ENCODE data around the gene CHTOP. TPM values are rescaled to one million over a fixed set of nuclear protein-coding genes. Genes with fewer than 3 reads are reported as not detected.
"Not testable (repeated sequence)": the region's sequence is repeated elsewhere in the genome, so short reads cannot be mapped to it uniquely, and the experiment has no call there.

Gene CHTOP
- total RNA-seq, 1 experiment from 2014 or later = 68.2 TPM

DNA sequence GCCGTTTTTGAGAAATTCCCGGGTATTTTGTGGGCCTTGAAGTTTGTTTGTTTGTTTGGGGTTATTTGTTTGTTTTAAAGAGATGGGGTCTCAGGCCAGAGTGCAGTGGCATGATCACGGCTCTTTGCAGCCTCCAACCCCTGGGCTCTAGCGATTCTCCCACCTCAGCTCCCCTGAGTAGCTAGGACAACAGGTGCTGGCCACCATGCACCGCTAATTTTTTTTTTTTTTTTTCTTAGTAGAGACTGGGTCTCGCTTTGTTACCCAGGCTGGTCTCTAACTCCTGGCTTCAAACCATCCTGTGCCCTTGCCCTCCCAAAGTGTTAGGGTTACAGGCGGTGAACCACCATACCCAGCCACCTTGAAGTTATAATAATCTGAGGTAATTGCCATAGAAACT lies 2.0 kb downstream of the CHTOP start:
- H3K4me3 ChIP-seq = no peak overlapping the region
- H3K4me1 ChIP-seq = peaks cover 3% of the 10 kb centered on the region; the same call in 1 of the 2 replicates
- peaks cover 52% of the 10 kb centered on the region for H3K36me3 ChIP-seq
- no peaks in the 10 kb centered on the region for H3K9me3 ChIP-seq (replicated peaks)
- no peaks in the 10 kb centered on the region for H3K27me3 ChIP-seq
- no peak for DNase-seq
- H3K27ac ChIP-seq = no peak overlapping the region

DNA sequence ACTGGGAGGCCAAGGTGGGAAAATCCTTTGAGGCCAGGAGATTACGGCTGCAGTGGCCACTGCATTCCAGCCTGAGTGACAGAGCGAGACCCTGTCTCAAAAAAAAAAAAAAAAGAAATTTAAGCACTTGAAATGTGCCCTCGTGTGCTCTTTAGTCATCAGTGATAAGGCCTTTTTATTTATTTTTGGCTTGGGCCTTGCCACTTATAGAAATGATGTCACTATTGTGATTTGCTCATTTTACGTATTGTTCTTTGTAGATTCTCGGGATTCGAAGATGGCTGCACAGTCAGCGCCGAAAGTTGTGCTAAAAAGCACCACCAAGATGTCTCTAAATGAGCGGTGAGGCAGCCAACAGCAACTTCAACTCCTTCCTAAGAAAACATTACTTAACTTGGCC lies 2.4 kb downstream of the CHTOP start:
- H3K27me3 ChIP-seq = no peaks in the 10 kb centered on the region
- no peaks in the 10 kb centered on the region for H3K9me3 ChIP-seq (replicated peaks)
- peaks cover 3% of the 10 kb centered on the region; the same call in 1 of the 2 replicates for H3K4me1 ChIP-seq
- H3K27ac ChIP-seq = no peak overlapping the region
- no peak overlapping the region for H3K4me3 ChIP-seq
- DNase-seq = no peak
- peaks cover 56% of the 10 kb centered on the region for H3K36me3 ChIP-seq

DNA sequence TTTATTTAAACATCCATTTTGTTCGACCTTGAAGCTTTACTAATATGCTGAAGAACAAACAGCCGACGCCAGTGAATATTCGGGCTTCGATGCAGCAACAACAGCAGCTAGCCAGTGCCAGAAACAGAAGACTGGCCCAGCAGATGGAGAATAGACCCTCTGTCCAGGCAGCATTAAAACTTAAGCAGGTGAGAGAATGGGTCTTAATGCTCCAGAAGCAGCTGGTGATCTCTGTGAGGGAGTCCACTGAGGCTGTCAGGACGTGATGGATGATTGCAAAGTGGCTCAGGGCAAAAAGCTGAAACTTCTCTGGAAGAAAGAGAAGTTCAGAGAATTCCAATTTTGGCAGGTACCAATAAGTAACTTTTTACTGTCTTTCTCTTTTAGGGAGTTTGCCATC lies 4.4 kb downstream of the CHTOP start:
- no peak for DNase-seq
- peaks cover 71% of the 10 kb centered on the region for H3K36me3 ChIP-seq
- peaks cover 3% of the 10 kb centered on the region; the same call in 1 of the 2 replicates for H3K4me1 ChIP-seq
- H3K4me3 ChIP-seq = no peak overlapping the region
- no peaks in the 10 kb centered on the region for H3K27me3 ChIP-seq
- H3K27ac ChIP-seq = no peak overlapping the region
- H3K9me3 ChIP-seq (replicated peaks) = no peaks in the 10 kb centered on the region

DNA sequence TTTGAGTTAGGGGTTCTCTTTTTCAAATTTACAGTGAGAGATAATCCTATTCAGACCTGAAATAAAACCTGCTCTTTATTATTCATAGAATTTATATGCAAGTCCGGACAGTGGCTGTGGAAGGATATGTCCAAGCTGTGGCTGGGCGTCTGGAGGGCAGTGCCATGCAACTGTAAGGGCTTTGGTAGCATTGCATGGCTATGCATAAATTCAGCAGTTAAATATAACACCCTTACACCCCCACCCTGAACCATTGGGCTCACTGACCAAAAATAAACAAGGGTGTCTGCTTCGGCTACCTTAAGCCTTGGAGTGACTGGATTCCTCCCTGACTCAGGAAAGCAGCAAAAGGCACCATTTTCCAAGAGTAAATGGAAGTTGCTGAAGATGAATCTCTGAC lies 5.4 kb downstream of the CHTOP start:
- Histone ChIP-seq H3K36me3 (peaks cover 80% of the 10 kb centered on the region), H3K9me3 (replicated peaks) (no peaks in the 10 kb centered on the region), H3K27ac (no peak overlapping the region), H3K4me3 (no peak overlapping the region), H3K27me3 (no peaks in the 10 kb centered on the region), H3K4me1 (peaks cover 3% of the 10 kb centered on the region; the same call in 1 of the 2 replicates)
- no peak for DNase-seq

DNA sequence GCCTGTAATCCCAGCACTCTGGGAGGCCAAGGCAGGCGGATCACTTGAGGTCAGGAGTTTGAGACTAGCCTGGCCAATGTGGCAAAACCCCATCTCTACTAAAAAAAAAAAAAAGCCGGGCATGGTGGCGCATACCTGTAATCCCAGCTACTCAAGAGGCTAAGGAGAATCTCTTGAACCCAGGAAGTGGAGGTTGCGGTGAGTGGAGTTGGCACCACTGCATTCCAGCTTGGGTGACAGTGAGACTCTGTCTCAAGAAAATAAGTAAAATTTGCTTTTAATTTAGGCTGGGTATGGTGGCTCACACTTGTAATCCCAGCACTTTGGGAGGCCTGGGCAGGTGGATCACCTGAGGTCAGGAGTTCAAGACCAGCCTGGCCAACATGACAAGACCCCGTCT lies 6.3 kb downstream of the CHTOP start:
- H3K27ac ChIP-seq; H3K4me1 ChIP-seq; DNase-seq; H3K4me3 ChIP-seq; H3K27me3 ChIP-seq; H3K9me3 ChIP-seq (replicated peaks): not testable (repeated sequence)
- peaks cover 87% of the 10 kb centered on the region for H3K36me3 ChIP-seq

DNA sequence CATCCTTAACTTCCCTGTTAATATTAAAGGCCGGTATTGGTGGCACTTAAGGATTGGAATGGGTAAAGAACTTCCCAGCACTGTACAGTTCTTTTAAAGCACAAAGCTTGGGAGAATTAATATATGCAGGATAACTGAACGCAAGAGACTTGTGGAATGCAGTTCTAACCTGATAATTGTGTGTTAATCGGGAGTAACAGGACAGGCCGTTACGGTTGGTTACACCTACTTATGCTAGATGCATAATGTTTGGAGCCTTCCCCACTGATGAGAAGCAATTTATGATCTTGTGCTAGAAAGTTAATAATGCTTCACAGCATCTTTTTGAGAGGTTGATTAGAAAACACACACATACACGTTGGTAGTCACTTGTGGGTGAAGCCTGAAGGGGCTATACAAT lies 7.0 kb downstream of the CHTOP start:
- peaks cover 92% of the 10 kb centered on the region for H3K36me3 ChIP-seq
- H3K27me3 ChIP-seq = no peaks in the 10 kb centered on the region
- no peaks in the 10 kb centered on the region for H3K4me1 ChIP-seq
- H3K9me3 ChIP-seq (replicated peaks) = no peaks in the 10 kb centered on the region
- H3K27ac ChIP-seq = no peak overlapping the region
- no peak overlapping the region for H3K4me3 ChIP-seq
- DNase-seq = no peak

DNA sequence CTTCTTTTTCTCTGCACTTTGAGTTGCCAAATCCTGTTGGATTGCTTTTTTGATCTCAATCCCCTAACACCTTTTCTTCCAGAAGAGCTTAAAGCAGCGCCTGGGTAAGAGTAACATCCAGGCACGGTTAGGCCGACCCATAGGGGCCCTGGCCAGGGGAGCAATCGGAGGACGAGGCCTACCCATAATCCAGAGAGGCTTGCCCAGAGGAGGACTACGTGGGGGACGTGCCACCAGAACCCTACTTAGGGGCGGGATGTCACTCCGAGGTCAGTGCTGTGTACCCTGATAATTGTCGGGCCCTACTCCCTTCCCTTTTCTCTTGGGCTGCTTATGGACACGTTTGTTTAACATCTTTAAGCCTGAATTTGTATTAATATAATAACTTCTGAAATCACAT lies 8.3 kb downstream of the CHTOP start:
- Histone ChIP-seq H3K4me1 (no peaks in the 10 kb centered on the region), H3K9me3 (replicated peaks) (no peaks in the 10 kb centered on the region), H3K27me3 (no peaks in the 10 kb centered on the region), H3K4me3 (no peak overlapping the region), H3K36me3 (peaks cover 90% of the 10 kb centered on the region), H3K27ac (no peak overlapping the region)
- DNase-seq = no peak

DNA sequence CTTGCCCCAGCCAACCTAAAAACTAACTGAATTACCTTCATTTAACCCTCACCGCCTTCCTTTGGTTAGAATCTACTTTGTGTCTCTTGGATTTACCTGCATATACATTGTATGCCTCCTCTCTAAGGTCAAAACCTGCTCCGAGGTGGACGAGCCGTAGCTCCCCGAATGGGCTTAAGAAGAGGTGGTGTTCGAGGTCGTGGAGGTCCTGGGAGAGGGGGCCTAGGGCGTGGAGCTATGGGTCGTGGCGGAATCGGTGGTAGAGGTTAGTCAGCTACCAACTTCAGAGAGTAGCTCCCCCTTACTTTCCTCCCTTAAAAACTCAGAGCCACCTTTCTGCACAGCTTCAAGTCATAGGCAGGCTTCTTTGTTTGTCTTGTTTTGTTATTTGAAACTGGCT lies 9.2 kb downstream of the CHTOP start:
- Histone ChIP-seq H3K27ac (no peak overlapping the region), H3K4me3 (no peak overlapping the region), H3K4me1 (no peaks in the 10 kb centered on the region), H3K9me3 (replicated peaks) (no peaks in the 10 kb centered on the region), H3K27me3 (no peaks in the 10 kb centered on the region), H3K36me3 (peaks cover 80% of the 10 kb centered on the region)
- no peak for DNase-seq

DNA sequence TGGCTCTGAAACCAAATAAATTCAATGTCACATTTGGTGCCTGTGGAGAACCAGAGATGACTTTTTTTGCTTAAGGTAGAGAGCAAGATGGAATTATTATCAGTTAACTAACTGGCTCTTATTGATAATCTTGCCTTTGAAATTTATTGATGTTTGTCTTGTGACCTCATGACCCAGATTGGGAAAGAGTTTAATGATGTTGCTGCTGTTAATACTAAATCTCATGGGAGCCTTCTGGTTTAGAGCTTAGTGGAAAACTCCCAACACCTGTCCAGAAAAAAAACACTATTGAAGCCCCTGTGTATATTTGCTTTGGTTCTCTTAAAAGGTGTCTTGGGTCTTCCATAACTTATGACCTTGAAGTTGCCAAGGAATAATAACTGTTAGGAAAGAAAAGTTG lies 9.9 kb downstream of the CHTOP start:
- no peak overlapping the region for H3K4me3 ChIP-seq
- no peak overlapping the region for H3K27ac ChIP-seq
- H3K4me1 ChIP-seq = no peaks in the 10 kb centered on the region
- H3K9me3 ChIP-seq (replicated peaks) = no peaks in the 10 kb centered on the region
- H3K27me3 ChIP-seq = no peaks in the 10 kb centered on the region
- H3K36me3 ChIP-seq = peaks cover 73% of the 10 kb centered on the region
- DNase-seq = no peak

DNA sequence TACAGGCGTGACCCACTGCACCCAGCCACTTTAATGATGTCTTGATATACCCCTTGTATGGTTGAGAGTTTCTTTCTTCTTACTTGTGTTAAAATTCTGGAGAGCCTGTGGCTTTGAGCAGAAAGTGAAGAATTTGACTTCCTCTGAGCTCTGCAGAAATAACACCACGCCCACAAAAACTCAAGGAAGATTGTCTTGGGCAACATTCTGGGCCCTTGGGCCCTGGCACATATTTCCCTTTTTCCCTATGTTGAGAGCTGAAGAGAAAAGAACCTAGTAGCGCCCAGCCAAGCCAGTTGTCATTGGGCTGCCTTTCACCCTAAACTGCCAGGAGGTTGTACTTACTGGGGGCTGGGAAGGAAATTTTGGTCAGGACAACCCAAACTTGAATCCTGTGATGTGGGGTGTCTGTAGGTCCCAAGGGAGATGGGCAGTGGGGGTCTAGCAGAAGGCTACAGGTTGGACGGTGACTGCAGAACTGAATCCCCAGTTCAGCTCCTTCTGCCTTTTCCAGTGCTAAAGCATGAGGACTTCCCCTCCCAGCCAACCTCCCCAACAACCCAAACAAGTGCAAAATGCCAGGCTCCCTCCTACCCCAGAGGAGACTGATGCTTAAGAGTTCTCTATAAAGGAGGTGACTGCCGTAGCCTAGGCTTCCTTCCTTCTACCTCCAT lies 12.9 kb downstream of the CHTOP start:
- DNase-seq = no peak
- Histone ChIP-seq H3K4me3 (no peak overlapping the region), H3K27ac (no peak overlapping the region), H3K4me1 (no peaks in the 10 kb centered on the region), H3K9me3 (replicated peaks) (no peaks in the 10 kb centered on the region), H3K36me3 (peaks cover 43% of the 10 kb centered on the region), H3K27me3 (no peaks in the 10 kb centered on the region)

DNA sequence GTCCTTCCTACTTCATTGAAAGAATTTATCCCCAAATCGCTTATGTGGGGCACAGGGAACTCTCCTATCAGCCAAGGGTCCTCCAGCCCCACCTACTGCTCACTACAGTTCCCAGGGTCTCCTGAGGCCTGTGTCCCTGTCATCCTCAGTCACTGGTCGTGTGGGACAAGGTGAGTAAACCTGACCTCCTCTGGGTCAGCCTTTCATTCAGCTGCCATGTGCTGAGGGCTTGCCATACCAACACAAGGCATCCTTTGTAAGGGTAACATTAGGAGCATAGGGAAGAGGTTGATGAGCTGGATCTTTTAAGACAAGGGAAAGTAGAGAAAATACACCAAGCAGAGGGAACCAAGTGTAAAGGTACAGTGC lies 13.5 kb downstream of the CHTOP start:
- Histone ChIP-seq H3K9me3 (replicated peaks) (no peaks in the 10 kb centered on the region), H3K27me3 (no peaks in the 10 kb centered on the region), H3K4me3 (no peak overlapping the region), H3K4me1 (no peaks in the 10 kb centered on the region), H3K27ac (no peak overlapping the region), H3K36me3 (peaks cover 38% of the 10 kb centered on the region)
- no peak for DNase-seq

DNA sequence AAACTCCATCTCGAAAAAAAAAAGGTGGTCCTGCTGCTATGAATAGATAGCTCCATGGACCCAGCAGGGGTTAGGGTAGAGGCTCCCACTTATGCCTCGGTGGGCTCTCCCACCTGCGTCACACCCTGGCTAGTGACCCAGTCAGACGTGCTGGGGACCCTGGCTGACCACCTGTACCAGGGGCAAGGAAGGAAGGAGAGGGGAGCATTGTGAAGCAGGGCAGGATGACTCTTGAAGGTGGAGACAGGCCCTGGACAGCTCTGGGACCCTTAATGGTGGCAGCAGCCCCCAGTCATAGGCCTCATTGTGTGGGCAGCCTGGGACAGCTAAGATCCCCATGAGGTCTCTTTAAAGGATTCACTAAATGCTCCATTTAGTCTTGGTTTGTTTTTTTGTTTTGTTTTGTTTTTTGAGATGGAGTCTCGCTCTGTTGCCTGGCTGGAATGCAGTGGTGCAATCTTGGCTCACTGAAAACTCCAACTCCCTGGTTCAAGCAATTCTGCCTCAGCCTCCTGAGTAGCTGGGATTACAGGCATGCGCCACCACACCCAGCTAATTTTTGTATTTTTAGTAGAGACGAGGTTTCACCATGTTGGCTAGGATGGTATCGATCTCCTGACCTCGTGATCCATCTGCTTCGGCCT lies 14.3 kb downstream of the CHTOP start:
- H3K9me3 ChIP-seq (replicated peaks) = no peaks in the 10 kb centered on the region
- no peaks in the 10 kb centered on the region for H3K27me3 ChIP-seq
- H3K4me1 ChIP-seq = no peaks in the 10 kb centered on the region
- no peak for DNase-seq
- peaks cover 33% of the 10 kb centered on the region for H3K36me3 ChIP-seq
- H3K4me3 ChIP-seq = no peak overlapping the region
- no peak overlapping the region for H3K27ac ChIP-seq

DNA sequence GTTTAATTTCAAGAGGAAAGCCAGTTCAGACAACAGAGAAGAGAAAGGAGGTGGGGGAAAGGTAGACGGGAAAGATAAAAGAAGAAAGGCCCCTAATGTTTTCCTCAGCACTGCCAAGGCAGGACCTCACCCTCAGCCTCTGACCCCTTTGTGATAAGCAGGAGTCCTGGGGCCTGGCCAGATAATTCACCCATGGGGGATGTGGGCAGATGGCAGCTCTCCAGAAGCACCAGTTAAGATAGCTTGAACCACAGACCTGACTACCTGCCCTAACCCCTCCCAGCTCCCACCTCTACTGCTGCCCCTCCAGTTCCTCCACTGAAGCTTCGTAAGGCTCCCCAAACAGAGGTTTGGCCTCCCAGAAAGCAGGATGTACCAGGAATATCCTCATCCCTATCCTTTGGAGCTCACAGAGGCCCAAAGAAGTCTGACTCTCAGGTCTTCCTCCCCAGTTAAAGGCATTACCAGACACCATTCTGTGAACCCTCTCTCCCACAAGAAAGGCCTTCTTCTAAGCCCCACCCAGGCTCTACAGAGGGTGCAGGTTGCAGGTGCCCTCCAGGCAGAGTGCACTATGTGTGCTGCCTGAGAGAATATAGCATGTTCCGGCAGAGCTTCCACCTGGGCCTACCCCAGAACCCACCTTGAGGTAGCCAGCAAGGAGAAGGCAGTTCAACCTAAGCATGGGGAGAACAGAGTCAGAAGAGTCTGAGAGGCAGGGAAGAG lies 15.4 kb downstream of the CHTOP start:
- no peak for DNase-seq
- peaks cover 24% of the 10 kb centered on the region for H3K36me3 ChIP-seq
- no peak overlapping the region for H3K27ac ChIP-seq
- no peaks in the 10 kb centered on the region for H3K4me1 ChIP-seq
- no peak overlapping the region for H3K4me3 ChIP-seq
- no peaks in the 10 kb centered on the region for H3K27me3 ChIP-seq
- H3K9me3 ChIP-seq (replicated peaks) = no peaks in the 10 kb centered on the region

DNA sequence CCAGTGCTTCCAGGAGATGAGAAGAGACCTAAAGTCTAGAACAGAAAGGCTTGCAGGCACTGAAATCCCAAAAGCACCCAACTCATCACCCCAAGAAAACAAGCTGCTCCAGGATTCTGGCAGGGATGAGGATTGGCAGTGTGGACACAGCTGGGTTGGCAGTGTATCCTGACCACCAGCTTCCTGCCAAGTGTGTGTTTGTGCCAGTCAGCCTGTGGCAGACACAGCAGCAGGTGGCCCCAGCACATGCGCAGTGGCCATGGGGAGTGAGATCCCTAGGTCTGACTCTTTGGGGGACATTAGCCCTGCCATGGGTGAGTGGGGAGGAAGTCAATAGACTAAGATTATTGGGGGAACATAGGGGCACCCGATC lies 16.0 kb downstream of the CHTOP start:
- no peak for DNase-seq
- H3K4me1 ChIP-seq = no peaks in the 10 kb centered on the region
- no peak overlapping the region for H3K27ac ChIP-seq
- no peak overlapping the region for H3K4me3 ChIP-seq
- no peaks in the 10 kb centered on the region for H3K27me3 ChIP-seq
- peaks cover 20% of the 10 kb centered on the region for H3K36me3 ChIP-seq
- no peaks in the 10 kb centered on the region for H3K9me3 ChIP-seq (replicated peaks)

DNA sequence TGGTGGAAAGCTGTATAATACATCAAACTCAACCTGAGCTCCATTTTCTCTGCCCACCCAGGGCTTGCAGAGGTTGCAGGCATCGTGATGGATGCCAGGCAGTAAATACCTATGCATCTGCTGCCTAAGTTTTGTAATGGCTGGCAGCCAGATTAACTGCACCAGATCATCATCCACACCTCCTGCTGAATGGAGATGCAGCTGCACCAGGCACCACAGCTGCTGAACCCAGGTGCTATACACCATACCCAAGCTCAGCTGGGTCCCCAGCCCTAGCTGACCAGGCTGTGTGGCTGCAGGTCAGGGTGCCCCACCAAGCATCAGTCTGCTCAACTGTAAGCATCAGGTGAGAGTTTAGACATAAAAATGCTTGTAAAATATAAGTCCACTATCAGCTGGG lies 17.9 kb downstream of the CHTOP start:
- H3K27ac ChIP-seq = no peak overlapping the region
- no peaks in the 10 kb centered on the region for H3K4me1 ChIP-seq
- no peaks in the 10 kb centered on the region for H3K9me3 ChIP-seq (replicated peaks)
- H3K27me3 ChIP-seq = no peaks in the 10 kb centered on the region
- H3K36me3 ChIP-seq = peaks cover 1% of the 10 kb centered on the region; the same call in 1 of the 2 replicates
- no peak overlapping the region for H3K4me3 ChIP-seq
- DNase-seq = no peak

Data from SJCRH30 (cell line).